CD4-positive, alpha-beta T cell treated with Interleukin-2 at 100 ng/mL for 4 hours (primary cell): Measurements from ENCODE around the gene C19orf85.

Experiments used
- DNase-seq: peaks from one replicate; pipeline ENCODE4 v3.0.0-alpha.2; 2020; ENCODE audit warnings: low spot score

C19orf85 gene

GRCh38 chr19:55489711-55490477 is 25.3 kb upstream of the C19orf85 start:
- DNase-seq: no peak

- no peak for DNase-seq
Observed at GRCh38 chr19:55488986-55489710, 24.6 kb upstream of the C19orf85 start.

GRCh38 chr19:55487924-55488687 is 23.6 kb upstream of the C19orf85 start, which contains the start of gene SSC5D:
TSS of gene SSC5D (plus strand) at chr19:55488436. CDS start at chr19:55488590, 154 bp downstream.
- no peak for DNase-seq

GRCh38 chr19:55486971-55487923 is 22.7 kb upstream of the C19orf85 start:
- no peak for DNase-seq

GRCh38 chr19:55486043-55486970 is 21.8 kb upstream of the C19orf85 start:
- no peak for DNase-seq

- no peak for DNase-seq
Observed at GRCh38 chr19:55485439-55486011, 21.0 kb upstream of the C19orf85 start.

GRCh38 chr19:55484593-55485438 is 20.3 kb upstream of the C19orf85 start, which contains the start of gene NAT14:
TSS of gene NAT14 (plus strand) at chr19:55485188. CDS start at chr19:55485709, 521 bp downstream.
- peak; percentile 48 for DNase-seq

GRCh38 chr19:55483706-55484592 is 19.4 kb upstream of the C19orf85 start:
- DNase-seq: no peak

GRCh38 chr19:55482967-55483705 is 18.6 kb upstream of the C19orf85 start:
- no peak for DNase-seq

- no peak for DNase-seq
Observed at GRCh38 chr19:55482156-55482961, 17.8 kb upstream of the C19orf85 start.

- no peak for DNase-seq
Observed at GRCh38 chr19:55481794-55482155, 17.2 kb upstream of the C19orf85 start.

GRCh38 chr19:55481148-55481793 is 16.7 kb upstream of the C19orf85 start:
- no peak for DNase-seq

GRCh38 chr19:55479451-55480230 is 15.1 kb upstream of the C19orf85 start:
- no peak for DNase-seq

GRCh38 chr19:55479045-55479444 is 14.5 kb upstream of the C19orf85 start:
- no peak for DNase-seq

GRCh38 chr19:55478364-55478763 is 13.8 kb upstream of the C19orf85 start:
- DNase-seq: no peak
